Muscle layer of colon (tissue), 2 donors: Measurements from ENCODE around the gene ACE2.
"Not testable (repeated sequence)": the region's sequence is repeated elsewhere in the genome, so short reads cannot be mapped to it uniquely, and the experiment has no call there.

Experiments used
- H3K27ac ChIP-seq: one replicate; pipeline ENCODE4 v1.7.0; 2013; ENCODE audit warnings: low read depth, mild to moderate bottlenecking, low read length, moderate library complexity
- H3K27me3 ChIP-seq, 2 donors: one replicate each; pipeline ENCODE4 v1.7.0; 2013; ENCODE audit warnings: low read length in 2 of 2, mild to moderate bottlenecking in 2 of 2; ENCODE audit not compliant: insufficient read depth in 2 of 2, control insufficient read depth in 1 of 2
- H3K36me3 ChIP-seq: one replicate; pipeline ENCODE4 v1.7.0; 2013; ENCODE audit warnings: mild to moderate bottlenecking, low read length; ENCODE audit not compliant: insufficient read depth
- H3K4me1 ChIP-seq: one replicate; pipeline ENCODE4 v1.7.0; 2013; ENCODE audit warnings: mild to moderate bottlenecking, low read length; ENCODE audit not compliant: insufficient read depth
- H3K4me3 ChIP-seq, 2 donors: one replicate each; pipeline ENCODE4 v1.7.0; 2013; ENCODE audit warnings: low read length in 2 of 2, low read depth in 1 of 2, mild to moderate bottlenecking in 1 of 2, moderate library complexity in 1 of 2
- H3K9ac ChIP-seq: one replicate; pipeline ENCODE4 v1.7.0; 2013; ENCODE audit warnings: low read length
- H3K9me3 ChIP-seq: one replicate; pipeline ENCODE4 v1.7.0; 2013; ENCODE audit warnings: mild to moderate bottlenecking, low read length
- donor health status: abdominal sarcoma.
- donor health status: Adenocarcinoma of cecum.

Gene ACE2

DNA sequence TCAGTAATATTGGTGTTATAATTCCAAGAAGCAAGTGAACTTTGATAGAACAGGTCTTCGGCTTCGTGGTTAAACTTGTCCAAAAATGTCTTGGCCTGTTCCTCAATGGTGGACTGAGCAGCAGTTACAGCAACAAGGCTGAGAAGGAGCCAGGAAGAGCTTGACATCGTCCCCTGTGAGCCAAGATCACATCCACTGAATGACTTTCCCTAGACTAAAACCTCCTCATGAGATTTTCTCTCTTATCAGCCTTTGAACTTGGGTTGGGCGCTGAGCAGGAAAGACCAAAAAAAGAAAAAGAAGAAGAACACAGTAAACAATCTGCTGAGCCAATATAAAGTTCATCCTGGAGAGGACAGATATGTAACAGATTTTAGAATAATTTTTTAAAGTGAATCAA is at the start of gene ACE2:
Gene ACE2, minus strand, starts transcription at position 216 of the 400 bp plus-strand sequence. Its CDS starts 49 bp downstream, at position 167.
- no peaks in the 10 kb centered on the region for H3K4me1 ChIP-seq
- H3K9me3 ChIP-seq, result no peaks in the 10 kb centered on the region
- no peak within 1 kb of the TSS for H3K27ac ChIP-seq
- peaks cover 0 to 6% of the 10 kb centered on the region in 2 donors for H3K27me3 ChIP-seq
- no peak within 1 kb of the TSS for H3K9ac ChIP-seq
- H3K36me3 ChIP-seq, result no peaks in the 10 kb centered on the region
- H3K4me3 ChIP-seq, result no peak within 1 kb of the TSS

DNA sequence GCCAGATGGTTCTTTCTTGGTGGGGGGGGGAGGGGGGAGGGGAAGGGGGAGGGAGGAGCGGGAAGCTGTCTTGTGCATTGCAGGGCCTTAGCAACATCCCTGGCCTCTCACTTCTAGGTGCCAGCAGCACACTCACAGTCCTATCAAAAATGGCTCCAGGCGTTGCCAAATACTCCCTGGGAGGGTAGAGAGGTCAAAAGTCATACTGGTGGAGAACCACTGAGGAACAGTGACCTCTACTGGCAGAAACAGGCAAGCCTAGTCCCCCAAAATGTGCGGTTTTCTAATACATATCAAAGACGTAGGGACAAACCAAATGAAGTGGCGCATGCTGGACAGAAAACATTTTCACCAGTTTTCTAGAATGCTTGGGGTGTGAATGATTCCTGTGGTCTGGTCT is 46.8 kb upstream of the ACE2 start:
- H3K9me3 ChIP-seq, H3K4me3 ChIP-seq, H3K36me3 ChIP-seq, H3K4me1 ChIP-seq, H3K9ac ChIP-seq, H3K27ac ChIP-seq, H3K27me3 ChIP-seq: not testable (repeated sequence)

DNA sequence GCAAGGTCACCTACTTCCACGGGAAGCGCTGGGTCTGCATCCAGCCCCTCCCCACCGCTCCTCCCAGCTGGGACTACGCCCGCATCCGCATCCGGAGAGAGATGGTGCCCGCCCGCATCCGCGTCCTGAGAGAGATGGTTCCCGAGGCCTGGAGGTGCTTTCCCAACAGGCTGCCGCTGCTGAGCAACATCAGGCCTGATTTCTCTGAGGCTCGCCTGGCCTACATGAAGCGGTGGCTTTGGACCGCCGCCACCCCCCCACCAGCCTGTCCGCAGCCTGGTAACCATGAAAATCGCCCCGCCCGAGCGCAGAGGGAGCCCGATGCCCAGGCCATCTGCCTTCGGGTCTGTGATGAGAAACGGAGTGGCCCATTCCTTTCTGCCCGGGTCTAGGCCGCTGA is 45.8 kb upstream of the ACE2 start:
- H3K9me3 ChIP-seq, result no peaks in the 10 kb centered on the region
- no peak overlapping the region for H3K9ac ChIP-seq
- peaks cover 0 to 4% of the 10 kb centered on the region in 2 donors for H3K27me3 ChIP-seq
- no peak overlapping the region for H3K27ac ChIP-seq
- H3K4me3 ChIP-seq, result no peak overlapping the region
- no peaks in the 10 kb centered on the region for H3K4me1 ChIP-seq
- H3K36me3 ChIP-seq, result no peaks in the 10 kb centered on the region

DNA sequence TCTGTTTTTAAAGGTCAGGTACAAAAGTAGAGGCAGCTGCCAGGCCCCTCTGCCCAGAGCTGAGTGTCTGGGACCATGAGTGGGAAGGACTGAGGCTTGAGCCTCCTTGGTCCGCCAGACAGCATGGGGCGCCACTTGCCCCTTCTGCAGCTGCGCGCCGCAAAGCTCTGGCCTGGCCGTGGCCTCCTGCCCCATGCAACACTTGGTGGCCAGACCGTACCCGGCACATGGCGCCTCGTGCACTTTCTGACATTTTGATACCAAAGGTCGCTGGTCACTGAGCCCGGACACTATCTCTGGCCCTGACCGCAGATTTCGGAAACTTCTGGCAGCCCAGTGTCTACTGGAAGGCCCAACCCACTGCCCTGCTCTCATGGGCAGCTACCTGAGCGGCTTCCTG is 45.3 kb upstream of the ACE2 start:
- Histone ChIP-seq H3K27ac (no peak overlapping the region), H3K4me3 (no peak overlapping the region), H3K9me3 (no peaks in the 10 kb centered on the region), H3K36me3 (no peaks in the 10 kb centered on the region), H3K27me3 (peaks cover 0 to 4% of the 10 kb centered on the region in 2 donors), H3K4me1 (no peaks in the 10 kb centered on the region), H3K9ac (no peak overlapping the region)

DNA sequence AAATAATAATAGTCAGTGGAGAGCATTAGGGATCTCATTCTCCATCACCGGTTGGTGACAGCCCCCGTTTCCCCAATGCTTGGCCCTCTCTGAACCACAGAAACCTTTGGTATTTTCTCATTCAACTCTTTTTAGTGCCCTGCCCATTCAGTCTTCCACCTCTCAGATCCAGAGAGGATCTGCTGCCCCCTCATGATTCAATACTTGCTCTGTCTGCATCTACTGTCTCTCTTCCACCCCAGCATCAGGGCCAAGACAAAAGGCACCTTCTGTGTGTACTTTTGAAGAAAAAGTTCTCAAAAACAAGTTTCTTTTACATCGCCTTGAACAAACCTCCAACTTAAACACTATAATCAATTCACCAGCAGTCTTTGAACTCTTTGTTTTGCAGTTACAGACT is 44.5 kb upstream of the ACE2 start:
- H3K36me3 ChIP-seq, result no peaks in the 10 kb centered on the region
- peaks cover 0 to 4% of the 10 kb centered on the region in 2 donors for H3K27me3 ChIP-seq
- H3K4me1 ChIP-seq, result no peaks in the 10 kb centered on the region
- no peaks in the 10 kb centered on the region for H3K9me3 ChIP-seq
- no peak overlapping the region for H3K4me3 ChIP-seq
- H3K27ac ChIP-seq, result no peak overlapping the region
- no peak overlapping the region for H3K9ac ChIP-seq

DNA sequence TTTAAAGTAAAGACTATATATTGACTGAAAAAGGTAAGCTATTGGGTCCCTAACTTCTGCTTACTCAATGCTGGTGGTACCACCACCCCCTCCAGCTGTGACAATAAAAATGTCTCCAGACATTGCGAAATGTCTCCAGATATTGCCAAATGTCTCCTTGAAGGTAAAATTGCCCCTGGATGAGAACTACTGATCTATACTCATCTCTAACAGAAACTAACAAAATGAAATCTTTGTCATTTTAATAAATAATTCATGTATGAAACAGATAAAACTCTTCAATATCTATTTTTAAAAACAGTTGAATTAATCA is 43.8 kb upstream of the ACE2 start:
- Histone ChIP-seq H3K27me3 (peaks cover 0 to 3% of the 10 kb centered on the region in 2 donors), H3K36me3 (no peaks in the 10 kb centered on the region), H3K4me3 (no peak overlapping the region), H3K9ac (no peak overlapping the region), H3K27ac (no peak overlapping the region), H3K4me1 (no peaks in the 10 kb centered on the region), H3K9me3 (no peaks in the 10 kb centered on the region)

DNA sequence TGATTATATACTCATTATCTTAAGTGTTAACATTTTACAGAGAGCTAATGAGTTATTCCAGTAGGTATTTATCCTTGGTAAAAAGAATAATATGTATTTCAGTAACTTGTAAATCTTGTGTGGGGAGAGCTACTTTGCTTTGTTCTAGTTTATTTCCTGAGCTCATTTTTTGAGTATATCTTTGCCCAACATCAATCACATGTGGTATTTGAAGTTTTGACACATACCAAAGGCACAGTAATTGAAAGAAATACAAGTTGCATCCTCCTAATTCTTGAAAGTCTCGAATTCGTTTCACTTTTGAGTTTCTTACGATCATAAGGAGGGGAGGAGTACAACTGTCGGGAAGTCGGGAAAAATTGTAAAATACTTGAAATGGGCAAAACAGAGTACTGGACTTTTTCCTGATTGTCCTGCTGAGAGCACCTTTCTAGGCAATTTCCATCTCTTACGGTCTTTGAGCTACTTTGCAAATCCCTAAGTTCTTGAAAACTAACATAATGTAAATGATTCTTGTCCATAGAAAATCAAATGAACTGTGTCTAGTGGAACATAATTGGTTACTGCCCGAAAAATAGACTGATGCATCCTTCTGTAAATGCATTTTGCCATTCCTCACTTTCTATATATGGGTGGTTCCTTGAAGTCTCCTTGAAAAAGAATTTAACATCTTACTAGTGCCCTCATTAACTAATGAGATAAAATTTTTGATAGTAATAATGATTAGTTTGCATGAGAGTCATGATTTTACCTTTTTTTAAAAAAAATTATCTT is 43.2 kb upstream of the ACE2 start:
- H3K27me3 ChIP-seq, result no peaks in the 10 kb centered on the region
- no peaks in the 10 kb centered on the region for H3K4me1 ChIP-seq
- no peak overlapping the region for H3K9ac ChIP-seq
- H3K4me3 ChIP-seq, result no peak overlapping the region
- no peak overlapping the region for H3K27ac ChIP-seq
- H3K9me3 ChIP-seq, result no peaks in the 10 kb centered on the region
- no peaks in the 10 kb centered on the region for H3K36me3 ChIP-seq

DNA sequence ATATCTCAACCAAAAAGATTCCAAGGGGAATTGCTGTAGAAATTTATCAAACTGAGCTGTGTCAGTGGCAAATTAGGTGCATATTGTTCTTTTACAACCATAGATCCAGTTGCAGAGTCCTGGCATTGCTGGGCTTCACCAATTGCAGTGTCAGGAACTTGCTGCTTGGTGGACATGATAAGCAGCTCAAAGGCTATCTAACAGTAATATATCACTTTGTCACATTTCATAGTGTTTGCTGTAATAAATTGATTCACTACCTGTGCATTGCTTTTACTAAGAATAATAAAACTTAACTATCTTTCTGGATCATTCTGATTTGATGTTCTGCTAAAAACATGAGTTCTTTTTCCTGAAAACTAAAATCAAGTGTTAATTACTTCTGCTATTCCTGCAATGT is 30.9 kb upstream of the ACE2 start:
- H3K4me3 ChIP-seq, result no peak overlapping the region
- H3K9ac ChIP-seq, result no peak overlapping the region
- H3K9me3 ChIP-seq, result no peaks in the 10 kb centered on the region
- no peaks in the 10 kb centered on the region for H3K36me3 ChIP-seq
- H3K27ac ChIP-seq, result no peak overlapping the region
- H3K4me1 ChIP-seq, result no peaks in the 10 kb centered on the region
- H3K27me3 ChIP-seq, result peaks cover 3 to 9% of the 10 kb centered on the region in 2 donors

DNA sequence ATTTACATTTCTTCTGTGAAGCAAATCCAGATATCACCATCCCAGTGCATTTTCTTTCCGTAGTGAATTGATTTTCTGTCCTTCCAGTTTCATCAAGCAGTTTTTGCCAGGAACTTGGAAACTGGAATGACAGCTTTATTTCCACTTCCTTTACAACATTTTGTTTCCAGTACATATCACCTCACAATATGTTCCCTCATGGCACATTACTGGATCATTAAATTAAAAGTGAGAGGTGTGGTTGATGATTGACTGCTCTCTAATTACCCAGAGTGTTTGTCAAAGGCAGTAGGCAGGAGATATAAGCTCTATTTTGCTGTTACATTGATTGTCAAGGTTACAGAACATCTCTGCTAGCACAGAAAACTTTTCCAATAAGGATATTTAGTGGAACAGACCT is 22.3 kb upstream of the ACE2 start:
- Histone ChIP-seq H3K4me1 (no peaks in the 10 kb centered on the region), H3K36me3 (no peaks in the 10 kb centered on the region), H3K27ac (no peak overlapping the region), H3K27me3 (no peaks in the 10 kb centered on the region), H3K9ac (no peak overlapping the region), H3K9me3 (no peaks in the 10 kb centered on the region), H3K4me3 (no peak overlapping the region)

DNA sequence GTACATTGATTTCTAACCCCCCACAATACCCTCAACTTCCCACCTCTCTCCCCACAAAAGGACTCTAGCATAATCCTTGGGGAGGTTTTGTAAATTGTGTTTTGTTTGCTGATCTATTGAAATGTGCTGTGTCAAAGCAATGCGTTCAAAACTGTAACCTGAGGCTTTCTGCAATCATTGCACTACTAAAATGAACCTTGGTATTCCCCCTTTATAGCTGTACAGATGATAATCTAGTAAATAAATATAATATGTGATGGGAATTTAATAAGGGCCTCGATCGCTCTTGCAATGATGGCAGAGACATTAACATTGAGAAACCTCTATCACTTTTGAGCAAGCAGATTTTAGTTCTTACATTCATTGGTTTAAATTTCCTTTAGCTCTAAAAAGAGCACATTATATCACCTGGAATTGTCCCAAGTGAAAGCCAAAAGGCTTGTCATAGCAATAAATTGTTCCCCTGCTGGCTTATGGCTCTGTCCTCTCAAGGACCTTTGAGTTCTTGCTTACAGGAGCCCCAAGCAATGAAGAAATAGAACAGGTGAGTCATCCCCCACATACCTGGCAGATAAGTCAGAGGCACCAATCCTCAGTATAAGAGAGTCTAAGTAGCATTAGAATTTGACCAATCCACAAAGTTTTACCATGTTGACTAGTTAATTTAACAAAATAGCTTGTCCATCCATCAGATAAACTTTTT is 18.4 kb upstream of the ACE2 start:
- Histone ChIP-seq H3K9ac (no peak overlapping the region), H3K4me3 (no peak overlapping the region), H3K27ac (no peak overlapping the region), H3K27me3 (no peaks in the 10 kb centered on the region), H3K4me1 (no peaks in the 10 kb centered on the region), H3K9me3 (no peaks in the 10 kb centered on the region), H3K36me3 (no peaks in the 10 kb centered on the region)

DNA sequence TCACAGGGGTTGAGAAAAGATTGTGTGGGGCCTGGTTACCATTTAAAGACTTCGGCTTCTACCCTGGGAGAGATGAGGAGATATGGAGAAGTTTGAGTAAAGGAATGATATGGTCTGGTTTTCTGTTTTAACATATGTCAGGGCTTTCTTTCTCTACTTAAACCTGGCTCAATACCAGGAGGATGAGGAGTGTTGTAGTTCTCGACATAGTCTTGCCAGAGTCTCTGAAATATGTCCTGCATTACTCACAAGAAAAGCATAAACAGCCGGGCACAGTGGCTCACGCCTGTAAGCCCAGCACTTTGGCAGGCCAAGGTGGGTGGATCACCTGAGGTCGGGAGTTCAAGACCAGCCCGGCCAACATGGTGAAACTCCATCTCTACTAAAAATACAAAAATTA is 16.4 kb upstream of the ACE2 start:
- Histone ChIP-seq H3K4me3 (no peak overlapping the region), H3K4me1 (no peaks in the 10 kb centered on the region), H3K27me3 (no peaks in the 10 kb centered on the region), H3K27ac (no peak overlapping the region), H3K9ac (no peak overlapping the region), H3K9me3 (no peaks in the 10 kb centered on the region), H3K36me3 (no peaks in the 10 kb centered on the region)

DNA sequence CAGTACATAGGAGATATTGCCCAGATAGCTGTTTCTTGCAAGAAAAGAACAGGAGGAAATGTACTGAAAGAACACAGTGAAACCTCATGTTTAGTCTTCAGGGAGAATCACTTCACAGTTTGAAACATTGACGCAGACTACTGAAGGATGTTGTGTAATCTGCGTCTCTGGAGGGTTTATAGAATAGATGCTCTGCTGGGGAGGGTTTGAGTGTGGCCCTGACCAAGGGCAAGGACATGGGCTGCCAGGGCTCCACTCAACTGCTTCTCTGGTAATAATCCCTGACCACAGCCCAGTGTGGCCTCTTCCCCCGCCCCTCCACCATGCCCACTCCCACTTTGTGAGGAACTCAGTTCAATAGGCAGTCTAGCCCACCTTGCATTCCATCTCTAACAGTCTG is 15.8 kb upstream of the ACE2 start:
- H3K4me1 ChIP-seq, result no peaks in the 10 kb centered on the region
- H3K27ac ChIP-seq, result no peak overlapping the region
- no peaks in the 10 kb centered on the region for H3K36me3 ChIP-seq
- H3K9ac ChIP-seq, result no peak overlapping the region
- no peaks in the 10 kb centered on the region for H3K9me3 ChIP-seq
- H3K4me3 ChIP-seq, result no peak overlapping the region
- no peaks in the 10 kb centered on the region for H3K27me3 ChIP-seq
